IPS DF 6.9 (cell line): ENCODE measurements around the gene GNG2.

Source experiments
- DNase-seq: peaks from one replicate; pipeline ENCODE4 v3.0.0-alpha.2; 2013; ENCODE audit warnings: low read depth, low spot score
- H3K27ac ChIP-seq: one replicate; pipeline ENCODE4 v1.5.1; 2013; ENCODE audit warnings: low read length, control low read depth
- H3K27me3 ChIP-seq: 2 replicates; pipeline ENCODE4 v1.6.1; 2013; ENCODE audit warnings: mild to moderate bottlenecking, low read length; ENCODE audit not compliant: control insufficient read depth, insufficient read depth
- H3K36me3 ChIP-seq: 2 replicates; pipeline ENCODE4 v1.6.1; 2013; ENCODE audit warnings: low read length; ENCODE audit not compliant: control insufficient read depth, insufficient read depth
- H3K4me1 ChIP-seq: 2 replicates; pipeline ENCODE4 v1.6.1; 2013; ENCODE audit warnings: low read length; ENCODE audit not compliant: control insufficient read depth, insufficient read depth
- H3K4me3 ChIP-seq: 2 replicates; pipeline ENCODE4 v1.5.1; 2013; ENCODE audit warnings: mild to moderate bottlenecking, low read length
- H3K9me3 ChIP-seq: 2 replicates; pipeline ENCODE4 v1.6.1; 2013; ENCODE audit warnings: low read length, inconsistent platforms; ENCODE audit not compliant: control insufficient read depth, insufficient read depth
- WGBS: extraction: QIAGEN DNeasy Blood & Tissue Kit; methylation state at CpG from one replicate; pipeline ENCODE4 v1.1.7; 2013; ENCODE audit warnings: mixed read lengths, missing lambda C conversion rate; ENCODE audit not compliant: insufficient read length, insufficient coverage; 5-methylcytosine and 5-hydroxymethylcytosine counted together

GNG2 gene

DNA sequence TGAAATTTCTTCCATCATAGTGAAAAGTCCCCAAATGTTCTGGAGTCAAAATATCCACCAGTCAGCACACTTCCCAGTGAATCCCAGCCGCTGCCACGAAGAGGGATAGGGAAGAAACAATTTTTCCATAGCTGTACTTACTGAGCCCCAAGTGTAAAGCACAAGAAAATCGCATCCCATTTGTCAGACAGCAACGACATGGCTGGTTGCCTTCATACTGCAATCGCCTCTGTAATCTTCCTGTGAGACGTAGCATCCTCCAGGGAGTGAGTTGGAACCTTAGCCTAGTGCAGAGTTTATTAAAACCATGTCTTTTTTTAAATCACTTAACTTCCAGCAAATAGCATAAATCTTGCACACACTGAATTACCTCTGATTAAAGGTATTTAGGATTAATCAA lies 56.8 kb downstream of the GNG2 start:
- DNase-seq: no peak
- no peak overlapping the region for H3K27ac ChIP-seq

DNA sequence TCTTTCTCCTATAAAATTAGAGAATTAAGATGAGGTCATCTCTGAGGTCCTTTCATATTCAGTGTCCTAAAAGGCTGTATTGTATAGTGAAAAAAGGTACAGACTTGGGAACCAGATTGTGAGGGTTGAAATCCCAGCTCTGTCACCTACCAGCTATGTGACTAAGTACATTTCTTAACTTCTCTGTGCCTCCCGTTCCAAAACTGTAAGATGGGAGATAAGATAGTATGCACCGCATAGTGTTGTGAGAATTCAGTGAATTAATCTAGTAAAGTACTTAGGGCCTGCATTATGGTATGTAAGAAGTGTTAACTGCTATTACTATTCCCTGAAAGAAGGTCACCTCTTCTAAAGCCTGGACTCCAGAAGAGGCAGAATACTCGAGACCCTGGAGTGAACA lies 60.6 kb downstream of the GNG2 start:
- WGBS: no CpG with 5 or more reads among the region's 3 CpGs
- Histone ChIP-seq H3K4me1 (no peaks in the 10 kb centered on the region), H3K9me3 (no peaks in the 10 kb centered on the region), H3K27ac (no peak overlapping the region), H3K27me3 (no peaks in the 10 kb centered on the region), H3K36me3 (no peaks in the 10 kb centered on the region), H3K4me3 (no peak overlapping the region)
- DNase-seq: no peak

More for the DNA sequence above, 56.8 kb downstream of the GNG2 start:
- no peaks in the 10 kb centered on the region for H3K4me1 ChIP-seq
- H3K36me3 ChIP-seq: no peaks in the 10 kb centered on the region
- H3K27me3 ChIP-seq: no peaks in the 10 kb centered on the region
- WGBS: no CpG with 5 or more reads among the region's 6 CpGs
- H3K9me3 ChIP-seq: no peaks in the 10 kb centered on the region
- no peak overlapping the region for H3K4me3 ChIP-seq

DNA sequence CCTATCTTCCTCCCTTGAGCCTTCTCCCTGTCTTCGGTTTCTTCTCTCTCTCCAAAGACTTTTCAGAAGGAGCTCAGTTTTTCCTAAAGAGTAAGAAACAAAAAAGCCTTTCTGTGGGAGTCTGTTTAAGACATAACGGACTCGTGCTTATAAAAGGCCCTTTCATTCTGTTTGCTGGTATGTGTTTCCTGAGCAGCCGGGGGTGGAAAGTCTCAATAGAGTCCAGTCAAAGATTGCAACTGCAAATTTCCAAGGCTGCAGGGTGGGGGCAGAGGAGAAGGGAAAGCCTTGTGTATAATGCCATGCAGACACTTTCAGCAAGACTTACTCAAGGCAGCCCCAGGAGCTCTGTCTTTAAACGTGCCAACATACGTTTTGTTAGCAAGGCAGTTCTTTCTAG lies 62.2 kb downstream of the GNG2 start:
- H3K27ac ChIP-seq: no peak overlapping the region
- no peaks in the 10 kb centered on the region for H3K36me3 ChIP-seq
- H3K4me3 ChIP-seq: no peak overlapping the region
- WGBS: no CpG with 5 or more reads among the region's 6 CpGs
- no peaks in the 10 kb centered on the region for H3K27me3 ChIP-seq
- no peak for DNase-seq
- no peaks in the 10 kb centered on the region for H3K9me3 ChIP-seq
- H3K4me1 ChIP-seq: no peaks in the 10 kb centered on the region

DNA sequence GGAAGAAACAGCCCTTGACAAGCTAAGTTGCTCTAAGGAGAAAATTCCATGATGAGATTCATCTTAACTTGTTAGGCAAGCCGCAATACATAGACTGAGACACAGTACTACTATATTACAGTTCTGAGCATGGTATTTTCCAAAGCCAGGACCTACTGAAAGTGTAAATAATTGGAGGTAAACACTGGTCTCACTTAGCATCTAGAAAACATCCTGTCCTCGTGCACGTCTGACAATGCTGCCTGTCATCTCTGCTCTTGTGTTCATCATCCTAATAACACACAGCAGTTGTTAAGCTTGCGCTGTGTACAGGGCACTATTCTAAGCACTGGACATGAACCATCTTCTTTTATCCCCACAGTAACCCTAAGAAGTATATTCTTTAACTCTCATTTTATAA lies 64.2 kb downstream of the GNG2 start:
- H3K27ac ChIP-seq: no peak overlapping the region
- no peaks in the 10 kb centered on the region for H3K27me3 ChIP-seq
- WGBS: no CpG with 5 or more reads among the region's 4 CpGs
- no peaks in the 10 kb centered on the region for H3K4me1 ChIP-seq
- H3K36me3 ChIP-seq: no peaks in the 10 kb centered on the region
- no peak overlapping the region for H3K4me3 ChIP-seq
- no peaks in the 10 kb centered on the region for H3K9me3 ChIP-seq
- no peak for DNase-seq

DNA sequence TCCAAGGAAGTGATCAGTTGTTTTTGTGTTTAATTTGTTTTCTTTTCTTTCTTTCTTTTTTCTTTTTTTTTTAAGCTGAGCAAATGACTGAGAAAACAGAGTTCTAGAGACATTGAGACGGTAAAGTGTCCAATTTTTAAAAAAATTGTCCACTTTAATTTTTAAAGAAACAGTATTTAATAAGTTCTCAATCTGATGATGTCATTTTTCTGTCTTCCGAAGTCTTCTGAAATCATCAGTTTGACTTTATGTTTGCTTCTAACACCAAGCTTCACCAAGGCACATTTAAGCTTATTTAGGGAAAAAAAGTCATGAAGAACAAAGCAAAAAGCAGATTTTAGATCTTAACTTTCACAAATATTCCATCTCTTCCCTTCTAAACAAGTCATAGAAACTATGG lies 65.6 kb downstream of the GNG2 start:
- Histone ChIP-seq H3K27ac (no peak overlapping the region), H3K27me3 (no peaks in the 10 kb centered on the region), H3K4me3 (no peak overlapping the region), H3K36me3 (no peaks in the 10 kb centered on the region), H3K4me1 (no peaks in the 10 kb centered on the region), H3K9me3 (no peaks in the 10 kb centered on the region)
- no peak for DNase-seq
- WGBS: no CpG with 5 or more reads among the region's 2 CpGs

DNA sequence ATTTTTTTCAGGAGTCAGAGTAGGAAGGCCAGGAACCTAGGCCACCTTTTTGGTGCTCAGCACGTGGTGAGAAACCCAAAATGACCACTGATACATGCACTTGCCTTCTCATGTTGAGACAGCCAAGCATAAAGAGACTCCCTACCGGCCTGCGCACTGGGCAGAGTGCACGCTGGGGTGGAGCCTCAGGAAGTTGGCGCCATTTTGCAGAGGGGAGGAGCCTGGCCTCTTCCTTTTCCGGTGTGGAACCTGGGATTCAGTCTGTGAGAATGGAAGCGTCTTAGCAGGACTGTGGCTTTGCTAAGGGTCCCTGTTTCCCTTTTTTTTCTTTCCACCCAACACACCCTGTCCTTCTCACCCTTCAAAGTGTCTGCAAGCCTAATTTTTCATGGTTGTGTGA lies 66.0 kb downstream of the GNG2 start:
- no peak for DNase-seq
- Histone ChIP-seq H3K27ac (no peak overlapping the region), H3K36me3 (no peaks in the 10 kb centered on the region), H3K9me3 (no peaks in the 10 kb centered on the region), H3K4me1 (no peaks in the 10 kb centered on the region), H3K4me3 (no peak overlapping the region), H3K27me3 (no peaks in the 10 kb centered on the region)
- WGBS: no CpG with 5 or more reads among the region's 7 CpGs

DNA sequence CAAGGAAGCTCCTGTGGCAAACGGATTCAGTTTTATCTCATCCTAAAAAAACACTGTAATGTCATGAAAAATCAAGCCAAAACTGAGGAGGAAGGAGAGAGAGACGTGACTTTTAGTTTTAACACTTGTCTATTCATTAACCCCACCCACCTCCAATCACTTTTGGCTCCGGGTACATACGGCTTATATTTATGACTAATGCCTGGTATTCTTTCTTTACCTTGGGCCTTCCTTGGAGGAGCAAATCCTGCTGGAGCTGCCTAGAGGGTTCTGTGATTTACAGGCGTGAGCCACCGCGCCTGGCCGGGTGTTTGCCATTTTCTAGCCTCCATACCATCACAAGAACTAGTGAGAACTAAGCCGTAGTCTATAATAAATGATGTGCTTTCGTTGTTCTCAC lies 68.2 kb downstream of the GNG2 start:
- no peaks in the 10 kb centered on the region for H3K27me3 ChIP-seq

DNA sequence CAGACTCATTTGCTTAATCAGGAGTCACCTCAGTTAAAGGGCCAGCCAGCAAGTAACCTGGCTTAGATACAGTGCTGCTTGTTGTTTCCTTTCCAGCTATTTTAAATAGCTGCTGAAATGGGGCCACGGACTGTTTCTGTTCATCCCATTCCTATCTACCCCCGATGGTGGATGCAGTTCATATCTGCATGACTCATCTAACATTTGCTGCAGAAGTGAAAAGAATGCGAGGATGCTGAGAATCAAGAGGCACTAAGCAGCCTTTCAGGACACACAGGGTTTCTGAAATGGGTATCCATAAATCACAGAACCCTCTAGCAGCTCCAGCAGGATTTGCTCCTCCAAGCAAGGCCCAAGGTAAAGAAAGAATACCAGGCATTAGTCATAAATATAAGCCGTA lies 68.8 kb downstream of the GNG2 start:
- Histone ChIP-seq H3K36me3 (no peaks in the 10 kb centered on the region), H3K9me3 (no peaks in the 10 kb centered on the region), H3K4me3 (no peak overlapping the region), H3K27me3 (no peaks in the 10 kb centered on the region), H3K4me1 (no peaks in the 10 kb centered on the region), H3K27ac (no peak overlapping the region)
- no CpG with 5 or more reads among the region's 4 CpGs for WGBS
- DNase-seq: no peak

More for the DNA sequence above, 68.2 kb downstream of the GNG2 start:
- H3K4me3 ChIP-seq: no peak overlapping the region
- H3K36me3 ChIP-seq: no peaks in the 10 kb centered on the region
- H3K4me1 ChIP-seq: no peaks in the 10 kb centered on the region
- WGBS: no CpG with 5 or more reads among the region's 10 CpGs
- no peak for DNase-seq
- H3K27ac ChIP-seq: no peak overlapping the region
- no peaks in the 10 kb centered on the region for H3K9me3 ChIP-seq

DNA sequence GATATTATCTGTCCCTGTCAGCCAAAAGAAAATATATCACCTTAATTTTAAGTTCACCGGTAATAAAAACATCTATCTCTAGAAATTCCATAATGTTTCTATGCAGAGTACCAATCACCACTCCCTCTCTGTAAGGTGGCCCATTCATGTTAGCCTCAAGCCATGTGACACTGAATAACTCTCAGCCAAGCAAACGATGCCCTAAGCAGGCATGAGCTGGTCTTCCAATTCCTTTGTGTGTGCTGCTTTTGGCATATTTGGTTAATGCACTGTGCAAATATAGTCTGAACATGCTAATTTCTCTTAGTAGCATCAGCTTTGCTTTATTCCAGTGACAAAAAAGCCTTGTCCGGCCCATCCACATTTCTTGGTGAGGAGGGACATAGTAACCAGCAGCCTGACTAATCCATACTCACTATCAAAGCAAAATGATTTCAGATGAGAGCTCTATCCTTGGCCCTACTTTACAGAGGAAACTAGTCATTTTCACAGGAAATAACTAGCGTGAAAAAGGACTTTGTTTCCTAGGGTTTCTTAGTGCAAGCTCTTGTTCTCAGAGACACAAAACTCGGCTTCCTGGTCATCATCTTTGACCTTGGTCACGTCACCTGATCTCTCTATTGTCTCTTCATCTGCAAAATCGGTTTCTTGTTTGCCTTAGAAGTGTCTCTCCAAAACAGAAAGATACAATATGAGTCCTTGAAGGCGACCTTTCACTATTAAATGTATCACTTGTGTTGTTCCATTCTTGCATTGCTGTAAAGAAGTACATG lies 69.7 kb downstream of the GNG2 start:
- Histone ChIP-seq H3K27ac (no peak overlapping the region), H3K4me1 (no peaks in the 10 kb centered on the region), H3K36me3 (no peaks in the 10 kb centered on the region), H3K4me3 (no peak overlapping the region), H3K27me3 (no peaks in the 10 kb centered on the region), H3K9me3 (no peaks in the 10 kb centered on the region)
- no peak for DNase-seq
- WGBS: no CpG with 5 or more reads among the region's 8 CpGs

DNA sequence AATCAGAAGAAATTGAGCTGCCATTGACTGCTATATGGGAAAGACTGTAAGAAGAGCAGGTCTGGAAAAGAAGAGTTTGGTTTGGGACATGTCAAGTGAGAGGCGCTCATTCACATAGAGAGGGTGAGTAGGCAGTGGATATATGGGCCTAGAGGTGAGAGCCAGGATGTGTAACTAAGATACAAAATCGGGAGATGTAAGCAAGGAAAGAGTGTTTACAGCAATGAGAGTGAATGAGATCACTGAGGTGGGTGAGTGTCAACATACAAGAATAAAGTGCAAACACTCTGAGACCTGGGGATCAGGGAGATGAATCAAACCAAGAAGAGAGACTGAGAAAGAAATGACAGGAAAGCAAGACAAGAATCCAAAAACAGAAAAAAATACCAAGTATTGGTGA lies 70.9 kb downstream of the GNG2 start:
- Histone ChIP-seq H3K27ac (no peak overlapping the region), H3K36me3 (no peaks in the 10 kb centered on the region), H3K27me3 (no peaks in the 10 kb centered on the region), H3K4me1 (no peaks in the 10 kb centered on the region), H3K9me3 (no peaks in the 10 kb centered on the region), H3K4me3 (no peak overlapping the region)
- WGBS: no CpG with 5 or more reads among the region's 2 CpGs
- no peak for DNase-seq

DNA sequence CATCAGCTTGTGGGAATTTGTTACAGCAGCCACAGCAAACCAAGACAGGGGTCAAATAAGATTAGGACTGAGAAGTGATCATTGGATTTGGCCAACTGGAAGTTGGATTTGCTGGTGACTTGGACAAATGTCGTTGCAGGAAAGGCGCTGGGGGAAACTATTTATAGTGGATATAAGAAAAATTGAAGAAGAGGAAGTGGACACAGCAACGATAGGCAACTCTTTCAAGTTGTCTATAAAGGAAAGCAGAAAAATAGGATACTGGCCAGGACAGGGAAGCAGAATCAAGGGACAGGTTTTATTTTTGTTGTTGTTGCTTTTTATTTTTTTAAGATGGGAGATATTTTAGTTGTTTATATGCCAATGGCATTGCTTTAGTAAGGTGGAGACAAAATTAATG lies 72.8 kb downstream of the GNG2 start:
- WGBS: no CpG with 5 or more reads among the region's 3 CpGs
- Histone ChIP-seq H3K36me3 (no peaks in the 10 kb centered on the region), H3K4me3 (no peak overlapping the region), H3K27ac (no peak overlapping the region), H3K4me1 (no peaks in the 10 kb centered on the region), H3K9me3 (no peaks in the 10 kb centered on the region), H3K27me3 (no peaks in the 10 kb centered on the region)
- no peak for DNase-seq
